Smooth muscle cell (in vitro differentiated cells): ENCODE results near the gene GABRD. TPM values are rescaled to one million over a fixed set of nuclear protein-coding genes. Genes with fewer than 3 reads are reported as not detected.

ENCODE experiments used
- DNase-seq: peaks from one replicate; lab custom pipeline; 2025; ENCODE audit not compliant: unreplicated experiment; lab: John Stamatoyannopoulos, UW
- H2AFZ ChIP-seq: fragments of 200-600 bp; sonication (generic); 2 replicates; pipeline ENCODE4 v1.6.0; 2016; ENCODE audit warnings: antibody characterized with exemption, low read depth, mild to moderate bottlenecking
- H3F3A ChIP-seq: fragments of 200-600 bp; sonication (generic); 2 replicates; pipeline ENCODE4 v1.6.0; 2017; ENCODE audit warnings: antibody characterized with exemption, low read depth
- H3K27ac ChIP-seq: fragments of 200-600 bp; sonication (generic); 2 replicates; pipeline ENCODE4 v1.5.1; 2016; ENCODE audit warnings: low read depth, mild to moderate bottlenecking
- H3K27me3 ChIP-seq: fragments of 200-600 bp; sonication (generic); 2 replicates; pipeline ENCODE4 v1.6.1; 2016; ENCODE audit warnings: low read depth, mild to moderate bottlenecking
- H3K36me3 ChIP-seq: fragments of 200-600 bp; sonication (generic); 2 replicates; pipeline ENCODE4 v1.5.1; 2016; ENCODE audit warnings: low read depth
- H3K4me1 ChIP-seq: fragments of 200-600 bp; sonication (generic); 2 replicates; pipeline ENCODE4 v1.5.1; 2016; ENCODE audit warnings: low read depth
- H3K4me2 ChIP-seq: fragments of 200-600 bp; sonication (generic); 2 replicates; pipeline ENCODE4 v1.6.0; 2016; ENCODE audit warnings: mild to moderate bottlenecking
- H3K4me3 ChIP-seq: fragments of 200-600 bp; sonication (generic); 2 replicates; pipeline ENCODE4 v1.5.1; 2016; ENCODE audit warnings: mild to moderate bottlenecking
- H3K79me2 ChIP-seq: fragments of 200-600 bp; sonication (generic); 2 replicates; pipeline ENCODE4 v1.6.0; 2016; ENCODE audit warnings: low read depth, mild to moderate bottlenecking
- H3K9ac ChIP-seq: fragments of 200-600 bp; sonication (generic); 2 replicates; pipeline ENCODE4 v1.6.0; 2016; ENCODE audit warnings: low read depth
- H3K9me3 ChIP-seq: fragments of 200-600 bp; sonication (generic); replicated peaks from 2 replicates; pipeline ENCODE4 v1.5.1; 2016; ENCODE audit warnings: low read depth
- H4K20me1 ChIP-seq: fragments of 200-600 bp; sonication (generic); 2 replicates; pipeline ENCODE4 v1.6.0; 2016; ENCODE audit warnings: low read depth
- WGBS: methylation state at CpG from one replicate; pipeline ENCODE4 v1.1.7; 2016; ENCODE audit warnings: low lambda C conversion rate; 5-methylcytosine and 5-hydroxymethylcytosine counted together
- polyA plus RNA-seq: library from polyadenylated mRNA; unstranded; fragments of >200 nt; fragmentation: Nextera tagmentation; extraction: Ambion mirVana; gene quantifications from 2 replicates; pipeline ENCODE4 v1.2.1, GENCODE V29; 2016
- total RNA-seq: library from RNA; depleted of rRNA; stranded (reverse); fragments of >200 nt; gene quantifications from 2 replicates; pipeline ENCODE4 v1.2.3, GENCODE V29; 2014
- TF ChIP-seq, protein P1 (sequence below): fragments of 200-600 bp; sonication (generic); IDR thresholded peaks from 2 replicates; pipeline ENCODE4 v1.5.1; 2017; ENCODE audit warnings: borderline replicate concordance, mild to moderate bottlenecking, antibody characterized with exemption; ENCODE audit not compliant: insufficient read depth, poor library complexity, severe bottlenecking

GABRD gene
- total and polyA plus RNA-seq, 2 experiments from 2014 or later, result not detected

DNA sequence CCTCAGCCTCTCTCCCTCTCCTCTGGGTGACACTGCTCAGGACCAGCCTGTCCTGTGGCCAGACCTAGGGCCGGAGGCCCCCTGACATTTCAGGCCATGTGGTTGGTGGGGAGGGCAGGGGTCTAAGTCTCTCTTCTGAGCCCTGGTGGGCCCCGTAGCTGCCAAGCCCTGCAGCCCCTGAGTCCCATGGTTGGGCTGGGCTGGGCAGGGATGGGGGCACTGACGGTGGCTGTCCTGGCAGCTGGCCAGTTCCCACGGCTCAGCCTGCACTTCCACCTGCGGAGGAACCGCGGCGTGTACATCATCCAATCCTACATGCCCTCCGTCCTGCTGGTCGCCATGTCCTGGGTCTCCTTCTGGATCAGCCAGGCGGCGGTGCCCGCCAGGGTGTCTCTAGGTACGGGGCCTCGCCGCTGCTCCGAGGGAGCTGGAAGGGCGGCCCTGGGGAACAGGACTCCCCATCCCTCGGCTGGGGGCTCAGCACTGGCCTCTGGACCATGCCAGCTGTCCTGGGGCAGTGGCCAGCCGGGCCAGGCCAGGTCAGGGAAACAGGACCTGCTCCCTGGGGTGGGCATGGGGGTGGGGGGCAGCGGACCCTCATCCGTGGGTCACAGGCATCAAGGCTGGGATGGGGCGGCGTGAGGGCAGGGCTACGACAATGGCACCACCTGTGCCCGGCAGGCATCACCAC lies 9.9 kb downstream of the GABRD start:
- WGBS, result 92% methylated on average over 24 of the region's 26 CpGs

DNA sequence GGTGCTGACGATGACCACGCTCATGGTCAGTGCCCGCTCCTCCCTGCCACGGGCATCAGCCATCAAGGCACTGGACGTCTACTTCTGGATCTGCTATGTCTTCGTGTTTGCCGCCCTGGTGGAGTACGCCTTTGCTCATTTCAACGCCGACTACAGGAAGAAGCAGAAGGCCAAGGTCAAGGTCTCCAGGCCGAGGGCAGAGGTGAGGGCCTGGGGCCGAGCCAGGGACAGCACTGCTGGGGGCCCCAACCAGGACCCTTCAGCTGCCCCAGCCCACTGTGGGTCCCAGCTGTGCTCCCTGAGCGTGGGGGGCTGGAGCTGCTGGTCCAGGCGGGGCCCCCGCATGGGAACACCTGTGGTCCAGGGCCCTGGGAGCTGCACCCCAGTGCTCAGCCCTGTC lies 10.4 kb downstream of the GABRD start:
- DNase-seq, result no peak
- H3K9ac ChIP-seq, result no peak overlapping the region
- no peaks in the 10 kb centered on the region for H3K9me3 ChIP-seq
- H3K36me3 ChIP-seq, result no peaks in the 10 kb centered on the region
- H3F3A ChIP-seq, result no peaks in the 10 kb centered on the region
- WGBS, result 96% methylated on average over 15 of the region's 15 CpGs
- H4K20me1 ChIP-seq, result no peaks in the 10 kb centered on the region
- H3K4me2 ChIP-seq, result no peak overlapping the region
- H3K79me2 ChIP-seq, result no peaks in the 10 kb centered on the region
- H3K27ac ChIP-seq, result no peak overlapping the region
- H3K4me3 ChIP-seq, result no peak overlapping the region
- H3K27me3 ChIP-seq, result no peaks in the 10 kb centered on the region
- TF ChIP-seq, protein P1, sequence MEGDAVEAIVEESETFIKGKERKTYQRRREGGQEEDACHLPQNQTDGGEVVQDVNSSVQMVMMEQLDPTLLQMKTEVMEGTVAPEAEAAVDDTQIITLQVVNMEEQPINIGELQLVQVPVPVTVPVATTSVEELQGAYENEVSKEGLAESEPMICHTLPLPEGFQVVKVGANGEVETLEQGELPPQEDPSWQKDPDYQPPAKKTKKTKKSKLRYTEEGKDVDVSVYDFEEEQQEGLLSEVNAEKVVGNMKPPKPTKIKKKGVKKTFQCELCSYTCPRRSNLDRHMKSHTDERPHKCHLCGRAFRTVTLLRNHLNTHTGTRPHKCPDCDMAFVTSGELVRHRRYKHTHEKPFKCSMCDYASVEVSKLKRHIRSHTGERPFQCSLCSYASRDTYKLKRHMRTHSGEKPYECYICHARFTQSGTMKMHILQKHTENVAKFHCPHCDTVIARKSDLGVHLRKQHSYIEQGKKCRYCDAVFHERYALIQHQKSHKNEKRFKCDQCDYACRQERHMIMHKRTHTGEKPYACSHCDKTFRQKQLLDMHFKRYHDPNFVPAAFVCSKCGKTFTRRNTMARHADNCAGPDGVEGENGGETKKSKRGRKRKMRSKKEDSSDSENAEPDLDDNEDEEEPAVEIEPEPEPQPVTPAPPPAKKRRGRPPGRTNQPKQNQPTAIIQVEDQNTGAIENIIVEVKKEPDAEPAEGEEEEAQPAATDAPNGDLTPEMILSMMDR, result no peak
- H2AFZ ChIP-seq, result no peak overlapping the region
- H3K4me1 ChIP-seq, result no peaks in the 10 kb centered on the region

More for the DNA sequence above, 9.9 kb downstream of the GABRD start:
- Histone ChIP-seq H3K9me3 (no peaks in the 10 kb centered on the region), H3K4me2 (no peak overlapping the region), H3K9ac (no peak overlapping the region), H3F3A (no peaks in the 10 kb centered on the region), H2AFZ (no peak overlapping the region), H3K27me3 (no peaks in the 10 kb centered on the region), H3K79me2 (no peaks in the 10 kb centered on the region), H4K20me1 (no peaks in the 10 kb centered on the region), H3K4me1 (no peaks in the 10 kb centered on the region), H3K4me3 (no peak overlapping the region), H3K36me3 (no peaks in the 10 kb centered on the region), H3K27ac (no peak overlapping the region)
- TF ChIP-seq, protein P1, result no peak
- no peak for DNase-seq

DNA sequence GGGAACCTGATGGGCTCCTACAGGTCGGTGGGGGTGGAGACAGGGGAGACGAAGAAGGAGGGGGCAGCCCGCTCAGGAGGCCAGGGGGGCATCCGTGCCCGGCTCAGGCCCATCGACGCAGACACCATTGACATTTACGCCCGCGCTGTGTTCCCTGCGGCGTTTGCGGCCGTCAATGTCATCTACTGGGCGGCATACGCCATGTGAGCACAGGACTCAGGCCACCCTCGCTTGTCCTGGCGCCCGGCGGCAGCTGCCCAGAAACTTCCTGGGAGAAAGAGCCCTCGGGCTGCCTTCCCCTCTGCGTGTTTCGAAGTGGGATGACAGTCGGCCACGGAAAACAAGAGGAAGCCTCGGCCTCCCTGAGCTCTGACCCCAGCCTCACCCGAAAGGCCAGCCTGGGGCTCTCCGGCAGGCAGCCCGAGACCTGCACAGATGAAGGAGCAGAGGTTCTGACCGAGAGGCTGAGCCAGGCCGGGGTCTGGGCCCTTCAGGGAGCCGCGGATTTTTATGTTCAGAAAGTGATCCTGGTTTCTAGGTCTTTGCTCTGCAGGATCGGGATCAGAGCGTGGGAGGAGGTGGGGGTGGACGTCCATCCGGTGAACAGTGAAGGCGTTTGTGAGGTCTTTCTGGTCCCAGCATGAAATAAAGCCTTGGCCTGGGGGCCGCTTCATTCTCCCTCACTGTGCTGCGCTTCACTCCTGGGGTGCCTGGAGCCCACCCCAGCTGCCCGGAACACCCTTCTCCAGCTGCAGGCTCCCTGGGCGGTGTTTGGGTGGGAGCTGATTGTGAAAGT lies 11.1 kb downstream of the GABRD start:
- H3K4me2 ChIP-seq, result no peak overlapping the region
- no peak overlapping the region for H3K9ac ChIP-seq
- no peak overlapping the region for H2AFZ ChIP-seq
- H3K4me3 ChIP-seq, result no peak overlapping the region
- TF ChIP-seq, protein P1, result no peak
- no peaks in the 10 kb centered on the region for H4K20me1 ChIP-seq
- no peaks in the 10 kb centered on the region for H3K9me3 ChIP-seq
- no peaks in the 10 kb centered on the region for H3K4me1 ChIP-seq
- no peaks in the 10 kb centered on the region for H3F3A ChIP-seq
- no peaks in the 10 kb centered on the region for H3K79me2 ChIP-seq
- H3K27me3 ChIP-seq, result no peaks in the 10 kb centered on the region
- WGBS, result 93% methylated on average over 41 of the region's 42 CpGs
- H3K36me3 ChIP-seq, result no peaks in the 10 kb centered on the region
- DNase-seq, result no peak
- no peak overlapping the region for H3K27ac ChIP-seq
